Thyroid gland (tissue), 4 donors: ENCODE results near the gene INPP5A. TPM values are rescaled to one million over a fixed set of nuclear protein-coding genes. Genes with fewer than 3 reads are reported as not detected.

Experiments used
- DNase-seq, 2 donors: peaks; one replicate each; pipeline ENCODE4 v3.0.0-alpha.2; 2019
- H3K27ac ChIP-seq, 3 donors: fragments of 200-600 bp; sonication (generic); 1 replicate in 2 of 3; 2 replicates in 1 of 3; pipeline ENCODE4 v1.5.1; 2016 to 2019; ENCODE audit warnings: mild to moderate bottlenecking in 1 of 3, moderate library complexity in 1 of 3
- H3K27me3 ChIP-seq: fragments of 200-600 bp; sonication (generic); one replicate; pipeline ENCODE4 v1.5.1; 2019
- H3K36me3 ChIP-seq, 2 donors: fragments of 200-600 bp; sonication (generic); one replicate each; pipeline ENCODE4 v1.5.1; 2016 to 2019
- H3K4me1 ChIP-seq, 2 donors: fragments of 200-600 bp; sonication (generic); one replicate each; pipeline ENCODE4 v1.5.1; 2017 to 2019
- H3K4me3 ChIP-seq, 3 donors: fragments of 200-600 bp; sonication (generic); replicated peaks in 1 of 3; 1 replicate in 2 of 3; 2 replicates in 1 of 3; pipeline ENCODE4 v1.5.1; 2016; ENCODE audit warnings: mild to moderate bottlenecking in 1 of 3
- H3K9me3 ChIP-seq: fragments of 200-600 bp; sonication (generic); one replicate; pipeline ENCODE4 v1.5.1; 2017
- POLR2A ChIP-seq, 2 donors: fragments of 450-650 bp; IDR thresholded peaks; one replicate each; pipeline ENCODE4 v1.6.1; 2017; ENCODE audit warnings: antibody characterized with exemption in 2 of 2, mild to moderate bottlenecking in 2 of 2, moderate library complexity in 1 of 2
- WGBS, 2 donors: methylation state at CpG; one replicate each; pipeline ENCODE4 v1.1.5; 2017; 5-methylcytosine and 5-hydroxymethylcytosine counted together
- intact Hi-C: fragments of 100-400 bp; cut with DNase I; formaldehyde crosslinking; loops from one replicate; pipeline ENCODE4 v1.15.1; 2023
- total RNA-seq, 4 donors: library from RNA; depleted of rRNA; stranded (reverse); fragments of >200 nt; gene quantifications; one replicate each; pipeline ENCODE4 v1.2.3, GENCODE V29; 2016
- TF ChIP-seq, protein P1 (sequence below), 6 experiments: fragments of 200-600 bp in 3 of 6; fragments of 450-650 bp in 3 of 6; sonication (generic) in 3 of 6; IDR thresholded peaks; one replicate each; pipeline ENCODE4 v1.5.1; 2016 to 2019; ENCODE audit warnings: antibody characterized with exemption in 6 of 6, mild to moderate bottlenecking in 2 of 6, inconsistent platforms in 1 of 6, moderate library complexity in 1 of 6

Gene INPP5A
- total RNA-seq, 4 donors from 2014 or later: 30.4 to 75.8 (median 41.1) TPM

DNA sequence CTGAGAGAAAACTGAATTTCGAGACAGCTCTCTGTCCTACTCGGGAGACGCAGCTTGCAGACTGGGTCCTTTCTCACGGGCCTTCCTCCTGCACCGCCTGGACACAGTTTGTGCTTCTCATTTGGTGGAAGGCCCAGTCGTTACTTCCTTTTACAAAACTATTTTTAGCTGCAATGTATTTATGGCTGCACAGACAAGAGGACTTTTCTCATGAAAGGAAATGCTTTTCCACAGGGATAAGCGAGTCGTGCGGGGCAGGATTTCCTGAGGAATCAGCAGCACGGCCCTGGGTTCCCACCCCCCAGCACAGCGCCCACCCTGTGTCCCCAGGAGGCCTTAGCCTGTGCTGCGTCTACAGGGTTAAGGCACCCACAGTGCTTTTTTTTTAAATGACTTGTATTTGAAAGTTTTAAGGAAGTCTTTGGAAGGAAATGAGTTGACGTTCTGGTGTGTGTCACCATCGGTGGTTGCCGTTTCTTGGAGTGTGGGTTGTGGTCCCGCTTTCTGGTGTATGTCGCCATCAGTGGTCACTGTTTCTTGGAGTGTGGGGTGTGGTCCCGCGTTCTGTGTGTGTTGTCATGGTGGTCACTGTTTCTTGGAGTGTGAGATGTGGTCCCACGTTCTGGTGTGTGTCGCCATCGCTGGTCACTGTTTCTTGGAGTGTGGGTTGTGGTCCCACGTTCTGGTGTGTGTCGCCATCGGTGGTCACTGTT, 50.9 kb downstream of the INPP5A start:
- DNase-seq: no peak
- H3K9me3 ChIP-seq: no peaks in the 10 kb centered on the region
- TF ChIP-seq, protein P1, sequence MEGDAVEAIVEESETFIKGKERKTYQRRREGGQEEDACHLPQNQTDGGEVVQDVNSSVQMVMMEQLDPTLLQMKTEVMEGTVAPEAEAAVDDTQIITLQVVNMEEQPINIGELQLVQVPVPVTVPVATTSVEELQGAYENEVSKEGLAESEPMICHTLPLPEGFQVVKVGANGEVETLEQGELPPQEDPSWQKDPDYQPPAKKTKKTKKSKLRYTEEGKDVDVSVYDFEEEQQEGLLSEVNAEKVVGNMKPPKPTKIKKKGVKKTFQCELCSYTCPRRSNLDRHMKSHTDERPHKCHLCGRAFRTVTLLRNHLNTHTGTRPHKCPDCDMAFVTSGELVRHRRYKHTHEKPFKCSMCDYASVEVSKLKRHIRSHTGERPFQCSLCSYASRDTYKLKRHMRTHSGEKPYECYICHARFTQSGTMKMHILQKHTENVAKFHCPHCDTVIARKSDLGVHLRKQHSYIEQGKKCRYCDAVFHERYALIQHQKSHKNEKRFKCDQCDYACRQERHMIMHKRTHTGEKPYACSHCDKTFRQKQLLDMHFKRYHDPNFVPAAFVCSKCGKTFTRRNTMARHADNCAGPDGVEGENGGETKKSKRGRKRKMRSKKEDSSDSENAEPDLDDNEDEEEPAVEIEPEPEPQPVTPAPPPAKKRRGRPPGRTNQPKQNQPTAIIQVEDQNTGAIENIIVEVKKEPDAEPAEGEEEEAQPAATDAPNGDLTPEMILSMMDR (IDR thresholded peaks at IDR 0.05): no peak
- no peak for TF ChIP-seq POLR2A (IDR thresholded peaks at IDR 0.05)
- no peak overlapping the region for H3K4me3 ChIP-seq
- WGBS, 2 donors: 57 to 66% methylated on average over 21 to 25 of the region's 25 CpGs
- peak overlapping the region; percentile 24 to 59 (median 55) for H3K27ac ChIP-seq
- H3K36me3 ChIP-seq: no peaks in the 10 kb centered on the region
- peaks cover 2 to 29% of the 10 kb centered on the region in 2 donors for H3K4me1 ChIP-seq
- intact Hi-C loops: no loop called here
- H3K27me3 ChIP-seq: no peaks in the 10 kb centered on the region

- H3K4me1 ChIP-seq: peaks cover 2 to 29% of the 10 kb centered on the region in 2 donors
- H3K9me3 ChIP-seq: no peaks in the 10 kb centered on the region
- intact Hi-C loops: no loop called here
- 71 to 87% methylated on average over 3 to 10 of the region's 14 CpGs for WGBS, 2 donors
- no peaks in the 10 kb centered on the region for H3K27me3 ChIP-seq
- no peak overlapping the region for H3K4me3 ChIP-seq
- H3K36me3 ChIP-seq: no peaks in the 10 kb centered on the region
- DNase-seq: no peak
- no peak for TF ChIP-seq POLR2A (IDR thresholded peaks at IDR 0.05)
- TF ChIP-seq, protein P1 (IDR thresholded peaks at IDR 0.05): no peak
- H3K27ac ChIP-seq: peak overlapping the region in 2 of 3 donors; percentile 24 to 59
Observed at GRCh38 chr10:132589015-132589414, 51.4 kb downstream of the INPP5A start.

- intact Hi-C loops: no loop called here
Observed at GRCh38 chr10:132589681-132590080, 52.1 kb downstream of the INPP5A start.

DNA sequence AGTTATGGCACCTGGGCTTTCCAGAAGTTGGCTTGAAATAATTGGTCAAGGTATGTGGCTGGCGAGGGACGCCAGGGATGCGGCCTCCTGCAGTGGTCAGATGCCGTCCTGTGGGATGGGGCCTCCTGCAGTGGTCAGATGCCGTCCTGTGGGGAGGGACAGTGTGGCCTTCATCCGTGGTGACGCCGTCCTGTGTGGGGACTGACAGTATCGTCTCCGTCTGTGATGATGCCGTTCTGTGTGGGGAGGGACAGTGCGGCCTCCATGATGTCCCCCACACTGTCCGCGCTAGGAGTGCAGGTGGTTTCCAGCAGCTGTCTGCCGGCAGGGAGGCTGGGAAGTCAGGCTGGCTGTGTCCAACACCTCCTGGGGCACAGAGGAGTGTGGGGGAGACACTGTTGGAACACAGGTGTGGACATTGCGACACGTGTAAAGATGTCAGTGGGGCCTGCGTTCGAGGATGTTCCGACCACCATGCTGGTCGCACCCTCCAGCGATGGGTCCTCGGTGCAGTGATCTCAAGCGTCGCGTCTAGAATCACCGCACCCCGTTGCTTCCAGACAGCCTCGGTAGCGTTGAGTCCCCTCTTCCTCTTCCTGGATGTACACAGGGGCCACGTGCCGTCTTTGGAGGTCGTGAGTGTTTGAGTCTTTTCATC, 52.6 kb downstream of the INPP5A start:
- no peaks in the 10 kb centered on the region for H3K27me3 ChIP-seq
- peaks cover 2 to 29% of the 10 kb centered on the region in 2 donors for H3K4me1 ChIP-seq
- intact Hi-C loops: no loop called here
- no peaks in the 10 kb centered on the region for H3K36me3 ChIP-seq
- H3K27ac ChIP-seq: no peak overlapping the region
- 92 to 95% methylated on average over 26 to 33 of the region's 33 CpGs for WGBS, 2 donors
- no peak for TF ChIP-seq POLR2A (IDR thresholded peaks at IDR 0.05)
- TF ChIP-seq, protein P1 (IDR thresholded peaks at IDR 0.05): no peak
- H3K4me3 ChIP-seq: no peak overlapping the region
- no peaks in the 10 kb centered on the region for H3K9me3 ChIP-seq
- no peak for DNase-seq

More at GRCh38 chr10:132589681-132590080, 52.1 kb downstream of the INPP5A start:
- H3K4me1 ChIP-seq: peaks cover 2 to 29% of the 10 kb centered on the region in 2 donors
- no peak overlapping the region for H3K27ac ChIP-seq
- TF ChIP-seq, protein P1 (IDR thresholded peaks at IDR 0.05): no peak
- no peak for TF ChIP-seq POLR2A (IDR thresholded peaks at IDR 0.05)
- 85 to 92% methylated on average over 10 to 11 of the region's 16 CpGs for WGBS, 2 donors
- H3K27me3 ChIP-seq: no peaks in the 10 kb centered on the region
- no peaks in the 10 kb centered on the region for H3K9me3 ChIP-seq
- no peak for DNase-seq
- no peak overlapping the region for H3K4me3 ChIP-seq
- H3K36me3 ChIP-seq: no peaks in the 10 kb centered on the region

DNA sequence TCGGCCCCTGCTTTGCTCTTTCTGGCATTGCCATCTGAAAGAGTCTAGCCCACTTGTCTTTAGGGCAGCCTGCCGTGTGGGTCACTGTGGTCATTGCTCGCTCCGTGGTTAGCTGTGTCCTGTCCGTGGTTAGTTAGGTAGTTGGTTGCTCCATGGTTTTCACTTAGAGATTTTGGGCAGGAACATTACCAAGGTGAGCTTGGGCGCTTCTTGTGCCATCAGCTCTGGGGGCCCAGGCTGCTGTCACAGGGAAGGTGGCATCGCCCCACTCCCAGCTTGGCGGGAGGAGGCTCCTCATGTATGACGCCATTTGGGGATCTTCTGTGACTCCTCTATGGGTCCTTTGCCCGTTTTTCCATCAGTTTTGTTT, 53.1 kb downstream of the INPP5A start:
- intact Hi-C loops: no loop called here
- TF ChIP-seq POLR2A (IDR thresholded peaks at IDR 0.05): no peak
- TF ChIP-seq, protein P1 (IDR thresholded peaks at IDR 0.05): no peak
- no peak for DNase-seq
- no peaks in the 10 kb centered on the region for H3K36me3 ChIP-seq
- no peaks in the 10 kb centered on the region for H3K9me3 ChIP-seq
- no peaks in the 10 kb centered on the region for H3K27me3 ChIP-seq
- H3K4me3 ChIP-seq: no peak overlapping the region
- no peak overlapping the region for H3K27ac ChIP-seq
- H3K4me1 ChIP-seq: peaks cover 2 to 34% of the 10 kb centered on the region in 2 donors
- WGBS, 2 donors: 88 to 96% methylated on average over 10 of the region's 10 CpGs
